A549 (cell line): ENCODE data around the gene USF1. TPM values are rescaled to one million over a fixed set of nuclear protein-coding genes. Genes with fewer than 3 reads are reported as not detected.

Experiments used
- ATAC-seq, 2 experiments: fragments of 200-7000 bp in 1 of 2; fragments of >200 bp in 1 of 2; cut with Nextera tagmentation in 1 of 2; cut with Tn5 transposase in 1 of 2; 3 replicates each; pipeline versions ENCODE4 v1.8.0 to v1.9.1; 2018 to 2020; ENCODE audit warnings: mild to moderate bottlenecking in 1 of 2, moderate library complexity in 1 of 2
- CTCF ChIA-PET: fragments of 300-600 bp; sonication (Branson Sonifier 250); formaldehyde crosslinking; extraction: SDS; loops from one replicate; lab custom pipeline; 2021; ENCODE audit warnings: antibody characterized with exemption, inconsistent platforms; lab: Yijun Ruan, JAX
- POLR2A ChIA-PET: fragments of 350-600 bp; formaldehyde crosslinking; extraction: SDS; loops from one replicate; lab custom pipeline; 2021; ENCODE audit warnings: antibody characterized with exemption, inconsistent platforms; lab: Yijun Ruan, JAX
- DNase-seq, 2 experiments: peaks; one replicate each; pipeline versions ENCODE4 v3.0.0 to v3.0.0-alpha.2; 2011 to 2016; ENCODE audit warnings: low read depth in 1 of 2, low spot score in 1 of 2
- FAIRE-seq: peaks from 2 replicates; lab custom pipeline; 2011; peaks lifted over from hg19 to GRCh38; lab: Jason Lieb, UNC
- H3K27ac ChIP-seq, 2 experiments: fragments of >200 bp; sonication (Bioruptor Twin); formaldehyde crosslinking; 3 replicates each; pipeline ENCODE4 v1.5.1; 2016 to 2017
- H3K4me1 ChIP-seq: fragments of >200 bp; sonication (Bioruptor Twin); formaldehyde crosslinking; 3 replicates; pipeline ENCODE4 v1.6.1; 2016
- H3K4me2 ChIP-seq: fragments of >200 bp; sonication (Bioruptor Twin); formaldehyde crosslinking; 3 replicates; pipeline ENCODE4 v1.6.1; 2016
- H3K4me3 ChIP-seq: fragments of >200 bp; sonication (Bioruptor Twin); formaldehyde crosslinking; 3 replicates; pipeline ENCODE4 v1.5.1; 2016
- H3K9me3 ChIP-seq: fragments of >200 bp; sonication (Bioruptor Twin); formaldehyde crosslinking; 3 replicates; pipeline ENCODE4 v1.6.1; 2016
- ATOH8 ChIP-seq: fragments of 250-450 bp; sonication (Bioruptor Pico); IDR thresholded peaks from 2 replicates; pipeline ENCODE4 v1.5.0; 2020; ENCODE audit warnings: low read depth, mild to moderate bottlenecking, moderate library complexity
- BHLHE40 ChIP-seq: IDR thresholded peaks from 2 replicates; pipeline ENCODE4 v1.6.1; 2012; ENCODE audit warnings: low read depth, low read length, inconsistent platforms
- CHD2 ChIP-seq: fragments of 150-350 bp; IDR thresholded peaks from 2 replicates; pipeline ENCODE4 v1.6.1; 2014; ENCODE audit warnings: low read length; ENCODE audit not compliant: partially characterized antibody
- EHF ChIP-seq: fragments of 250-450 bp; sonication (Bioruptor Pico); IDR thresholded peaks from 2 replicates; pipeline ENCODE4 v1.5.0; 2020; ENCODE audit warnings: mild to moderate bottlenecking
- EHMT2 ChIP-seq: fragments of 200-600 bp; sonication (generic); IDR thresholded peaks from 2 replicates; pipeline ENCODE4 v1.6.1; 2016; ENCODE audit warnings: antibody characterized with exemption, low read depth, mild to moderate bottlenecking, moderate library complexity
- EP300 ChIP-seq, 2 experiments: fragments of >200 bp; sonication (Bioruptor Twin); formaldehyde crosslinking; IDR thresholded peaks; 2 replicates in 1 of 2; 3 replicates in 1 of 2; pipeline ENCODE4 v1.6.1; 2016 to 2017
- FOSB ChIP-seq: fragments of 250-450 bp; sonication (Bioruptor Pico); IDR thresholded peaks from 2 replicates; pipeline ENCODE4 v1.5.0; 2020; ENCODE audit warnings: mild to moderate bottlenecking, moderate library complexity
- FOSL2 ChIP-seq, 2 experiments: fragments of 450-650 bp in 1 of 2; fragments of >200 bp in 1 of 2; sonication (Bioruptor Twin) in 1 of 2; formaldehyde crosslinking; IDR thresholded peaks; 2 replicates each; pipeline versions ENCODE4 v1.5.0 to v1.6.1; 2016 to 2020; ENCODE audit warnings: mild to moderate bottlenecking in 1 of 2, moderate library complexity in 1 of 2
- HES2 ChIP-seq: fragments of >200 bp; sonication (Bioruptor Twin); formaldehyde crosslinking; IDR thresholded peaks from 2 replicates; pipeline ENCODE4 v1.6.1; 2016
- HMGXB4 ChIP-seq: fragments of 250-450 bp; sonication (Bioruptor Pico); IDR thresholded peaks from 2 replicates; pipeline ENCODE4 v1.5.0; 2021; ENCODE audit warnings: mild to moderate bottlenecking, moderate library complexity, borderline replicate concordance
- JUN ChIP-seq, 2 experiments: fragments of >200 bp; sonication (Bioruptor Twin); formaldehyde crosslinking; IDR thresholded peaks; 2 replicates in 1 of 2; 3 replicates in 1 of 2; pipeline ENCODE4 v1.6.1; 2016 to 2017
- MAFK ChIP-seq: fragments of 450-650 bp; IDR thresholded peaks from 2 replicates; pipeline ENCODE4 v1.6.1; 2014; ENCODE audit not compliant: partially characterized antibody
- MAX ChIP-seq: IDR thresholded peaks from 2 replicates; pipeline ENCODE4 v1.6.1; 2012
- MAZ ChIP-seq: fragments of 150-350 bp; IDR thresholded peaks from 2 replicates; pipeline ENCODE4 v1.6.1; 2014; ENCODE audit warnings: antibody characterized with exemption, low read depth, low read length, borderline replicate concordance
- MYC ChIP-seq: IDR thresholded peaks from 2 replicates; pipeline ENCODE4 v1.6.1; 2012; ENCODE audit warnings: mild to moderate bottlenecking, inconsistent platforms, low read length, improper control_type of control experiment, borderline replicate concordance
- NR3C1 ChIP-seq: fragments of >200 bp; sonication (Bioruptor Twin); formaldehyde crosslinking; IDR thresholded peaks from 3 replicates; pipeline ENCODE4 v1.6.1; 2017
- PBX3 ChIP-seq: IDR thresholded peaks from 2 replicates; pipeline ENCODE4 v1.6.1; 2012
- POLR2AphosphoS2 ChIP-seq: conservative IDR thresholded peaks from 2 replicates; pipeline ENCODE4 v1.6.1; 2012; ENCODE audit warnings: low read length, improper control_type of control experiment, inconsistent platforms
- RAD21 ChIP-seq, 2 experiments: fragments of >200 bp in 1 of 2; sonication (Bioruptor Twin) in 1 of 2; formaldehyde crosslinking in 1 of 2; IDR thresholded peaks in 1 of 2; conservative IDR thresholded peaks in 1 of 2; 2 replicates in 1 of 2; 3 replicates in 1 of 2; pipeline ENCODE4 v1.6.1; 2012 to 2018; ENCODE audit warnings: inconsistent platforms in 1 of 2
- RCOR1 ChIP-seq: fragments of 150-350 bp; IDR thresholded peaks from 2 replicates; pipeline ENCODE4 v1.6.1; 2014; ENCODE audit warnings: antibody characterized with exemption, low read length, low read depth
- REST ChIP-seq: fragments of 200-600 bp; sonication (generic); IDR thresholded peaks from 2 replicates; pipeline ENCODE4 v1.6.1; 2016; ENCODE audit warnings: antibody characterized with exemption, mild to moderate bottlenecking, moderate library complexity
- TP53 ChIP-seq: fragments of 250-450 bp; sonication (Bioruptor Pico); IDR thresholded peaks from 2 replicates; pipeline ENCODE4 v1.5.0; 2021; ENCODE audit warnings: mild to moderate bottlenecking, moderate library complexity
- ZFP36 ChIP-seq: fragments of 450-650 bp; IDR thresholded peaks from 2 replicates; pipeline ENCODE4 v1.6.1; 2014; ENCODE audit warnings: borderline replicate concordance; ENCODE audit not compliant: partially characterized antibody
- ZNF302 ChIP-seq: fragments of 250-450 bp; sonication (Bioruptor Pico); IDR thresholded peaks from 2 replicates; pipeline ENCODE4 v1.9.0; 2021; ENCODE audit warnings: inconsistent platforms, mild to moderate bottlenecking, moderate library complexity
- WGBS: methylation state at CpG from one replicate; pipeline ENCODE4 v1.1.6; 2017; ENCODE audit errors: missing lambda C conversion rate; 5-methylcytosine and 5-hydroxymethylcytosine counted together
- polyA plus RNA-seq, 4 experiments: library from polyadenylated mRNA; depleted of rRNA in 3 of 4; stranded (reverse); fragments of >200 nt; fragmentation: RNase III in 1 of 4; extraction: RNeasy Plus Mini Kit Qiagen cat#74134 plus additional on column Dnase treatment in 1 of 4; gene quantifications; 2 replicates in 3 of 4; 3 replicates in 1 of 4; pipeline ENCODE4 v1.2.3, GENCODE V29; 2011 to 2017

The USF1 gene
- polyA plus RNA-seq, 2 of the 4 experiments (the other 2 are of a cell fraction), result 35.5 to 60.5 TPM

- H3K9me3 ChIP-seq, result no peaks in the 10 kb centered on the region
- H3K4me1 ChIP-seq, result peaks cover 51% of the 10 kb centered on the region
- peak within 1 kb of the TSS; percentile 62 to 78 for H3K27ac ChIP-seq
- DNase-seq (no peak), FAIRE-seq (no peak), ATAC-seq (no peak)
- CTCF ChIA-PET, result interaction anchor here (0.6 to 12.7 kb wide), 5 partner anchors 8 to 219 kb away, joined by 3 to 167 read pairs (median 5); partner anchors contain the start of genes ARHGAP30 and KLHDC9
- 91% methylated on average over 19 of the region's 22 CpGs for WGBS
- no peak within 1 kb of the TSS for H3K4me3 ChIP-seq
- H3K4me2 ChIP-seq, result no peak within 1 kb of the TSS
- TF ChIP-seq EHMT2 (no peak), FOSL2 (IDR thresholded peaks at IDR 0.05) (no peak), FOSL2 (CRISPR knock-in tag; IDR thresholded peaks at IDR 0.05) (no peak), FOSB (CRISPR knock-in tag) (no peak), ZFP36 (no peak), CHD2 (no peak), MAFK (no peak), RAD21 (conservative IDR thresholded peaks at IDR 0.05 in 1 of 2, IDR thresholded peaks at IDR 0.05 in 1 of 2) (no peak), JUN (IDR thresholded peaks at IDR 0.05) (no peak), RCOR1 (no peak), NR3C1 (no peak), MYC (no peak), HES2 (no peak), ZNF302 (no peak), BHLHE40 (no peak), EP300 (IDR thresholded peaks at IDR 0.05) (no peak), ATOH8 (CRISPR knock-in tag) (no peak), PBX3 (no peak), TP53 (CRISPR knock-in tag) (no peak), HMGXB4 (no peak)
- POLR2A ChIA-PET, result no interaction called here
Observed at GRCh38 chr1:161089251-161089924, 43.6 kb upstream of the USF1 start, which contains the start of gene NECTIN4. NECTIN4 (minus strand) TSS chr1:161089558; CDS start chr1:161089296, 262 bp downstream.

- Histone ChIP-seq H3K4me2 (no peak overlapping the region), H3K4me1 (peaks cover 58% of the 10 kb centered on the region), H3K9me3 (no peaks in the 10 kb centered on the region), H3K27ac (peak overlapping the region; percentile 62 to 78), H3K4me3 (no peak overlapping the region)
- DNase-seq (no peak), FAIRE-seq (no peak), ATAC-seq (peak; percentile 41 to 44; a peak in 5 of 6 replicates)
- 54% methylated on average over 3 of the region's 3 CpGs for WGBS
- ChIA-PET CTCF (interaction anchor here (0.6 to 12.7 kb wide), 4 partner anchors 8 to 219 kb away, joined by 3 to 167 read pairs (median 39); partner anchors contain the start of genes ARHGAP30, KLHDC9 and USF1), POLR2A (interaction anchor here (0.6 kb wide), 1 partner anchor 17 kb away, joined by 3 read pairs; no protein-coding TSS in a partner anchor)
- TF ChIP-seq MAZ, result no peak
- TF ChIP-seq POLR2AphosphoS2, result no peak
- no peak for TF ChIP-seq FOSL2 (IDR thresholded peaks at IDR 0.05)
- TF ChIP-seq FOSL2 (CRISPR knock-in tag; IDR thresholded peaks at IDR 0.05), result 0 out of 2 replicates have a peak, but pooled peaks have one; percentile 19
- TF ChIP-seq REST, result no peak
- no peak for TF ChIP-seq MAX
- no peak for TF ChIP-seq EHF (CRISPR knock-in tag)
Observed at GRCh38 chr1:161088587-161089110, 42.9 kb upstream of the USF1 start.
